GM23338 (cell line): ENCODE results near the gene LIMCH1. TPM values are rescaled to one million over a fixed set of nuclear protein-coding genes. Genes with fewer than 3 reads are reported as not detected.
A peak's percentile ranks its signal among the peaks of the same experiment; 100 is the strongest.

Experiments used
- ATAC-seq: fragments of 200-7000 bp; cut with Tn5 transposase; 3 replicates; pipeline ENCODE4 v1.9.1; 2020
- DNase-seq: peaks from one replicate; pipeline ENCODE4 v3.0.0-alpha.2; 2015; ENCODE audit warnings: low spot score
- H2AFZ ChIP-seq: fragments of 200-600 bp; sonication (generic); 2 replicates; pipeline ENCODE4 v1.8.0; 2016; ENCODE audit warnings: antibody characterized with exemption, mild to moderate bottlenecking, moderate library complexity
- H3F3A ChIP-seq: fragments of 200-600 bp; sonication (generic); replicated peaks from 2 replicates; pipeline ENCODE4 v1.8.0; 2017; ENCODE audit warnings: antibody characterized with exemption, mixed run types, low read depth
- H3K27ac ChIP-seq: fragments of 200-600 bp; sonication (generic); 2 replicates; pipeline ENCODE4 v1.6.1; 2016; ENCODE audit warnings: low read depth
- H3K27me3 ChIP-seq: fragments of 200-600 bp; sonication (generic); 2 replicates; pipeline ENCODE4 v1.8.0; 2016; ENCODE audit warnings: mild to moderate bottlenecking, mixed run types, moderate library complexity; ENCODE audit not compliant: insufficient read depth
- H3K36me3 ChIP-seq: fragments of 200-600 bp; sonication (generic); 2 replicates; pipeline ENCODE4 v1.8.0; 2016; ENCODE audit warnings: mild to moderate bottlenecking; ENCODE audit not compliant: insufficient read depth
- H3K4me1 ChIP-seq: fragments of 200-600 bp; sonication (generic); 2 replicates; pipeline ENCODE4 v1.8.0; 2016; ENCODE audit warnings: mild to moderate bottlenecking, moderate library complexity; ENCODE audit not compliant: insufficient read depth
- H3K4me2 ChIP-seq: fragments of 200-600 bp; sonication (generic); 2 replicates; pipeline ENCODE4 v1.7.1; 2017; ENCODE audit warnings: mixed run types
- H3K4me3 ChIP-seq: fragments of 200-600 bp; sonication (generic); 2 replicates; pipeline ENCODE4 v1.6.1; 2016; ENCODE audit warnings: mixed run types
- H3K79me2 ChIP-seq: fragments of 200-600 bp; sonication (generic); replicated peaks from 2 replicates; pipeline ENCODE4 v1.8.0; 2017; ENCODE audit warnings: mild to moderate bottlenecking; ENCODE audit not compliant: insufficient read depth
- H3K9me2 ChIP-seq: fragments of 200-600 bp; sonication (generic); 2 replicates; pipeline ENCODE4 v1.8.0; 2017; ENCODE audit not compliant: insufficient read depth
- H4K20me1 ChIP-seq: fragments of 200-600 bp; sonication (generic); replicated peaks from 2 replicates; pipeline ENCODE4 v1.8.0; 2017; ENCODE audit warnings: mild to moderate bottlenecking; ENCODE audit not compliant: insufficient read depth
- H3K27ac Mint-ChIP-seq: 2 replicates; pipeline ENCODE4 v1.8.0; 2020; ENCODE audit warnings: inconsistent platforms, mild to moderate bottlenecking, moderate library complexity, mixed read lengths
- H3K27me3 Mint-ChIP-seq: 3 replicates; pipeline ENCODE4 v1.8.0; 2022; ENCODE audit warnings: low read depth, mild to moderate bottlenecking, moderate library complexity, mixed read lengths, inconsistent platforms; ENCODE audit not compliant: insufficient read depth, poor library complexity
- H3K36me3 Mint-ChIP-seq: 3 replicates; pipeline ENCODE4 v1.8.0; 2021; ENCODE audit warnings: low read depth, mild to moderate bottlenecking, inconsistent platforms, moderate library complexity, mixed read lengths
- H3K4me1 Mint-ChIP-seq: 3 replicates; pipeline ENCODE4 v1.8.0; 2020; ENCODE audit warnings: mild to moderate bottlenecking, inconsistent platforms, mixed read lengths
- H3K4me3 Mint-ChIP-seq: 3 replicates; pipeline ENCODE4 v1.8.0; 2021; ENCODE audit warnings: moderate library complexity, mild to moderate bottlenecking, inconsistent platforms, mixed read lengths
- H3K9me3 Mint-ChIP-seq: 3 replicates; pipeline ENCODE4 v1.8.0; 2020; ENCODE audit warnings: moderate library complexity, mild to moderate bottlenecking, inconsistent platforms, mixed read lengths
- JUNB ChIP-seq: IDR thresholded peaks from one replicate; pipeline ENCODE4 v1.6.1; 2016; ENCODE audit warnings: antibody characterized with exemption; ENCODE audit not compliant: unreplicated experiment
- REST ChIP-seq: IDR thresholded peaks from one replicate; pipeline ENCODE4 v1.6.1; 2018; ENCODE audit warnings: antibody characterized with exemption; ENCODE audit not compliant: unreplicated experiment
- ZNF462 ChIP-seq: fragments of 250-450 bp; sonication (Bioruptor Pico); IDR thresholded peaks from 2 replicates; pipeline ENCODE4 v1.5.0; 2020; ENCODE audit warnings: mild to moderate bottlenecking, moderate library complexity
- polyA plus RNA-seq: library from polyadenylated mRNA; unstranded; fragments of >200 nt; fragmentation: Nextera tagmentation; extraction: Ambion mirVana; gene quantifications from 2 replicates; pipeline ENCODE4 v1.2.1, GENCODE V29; 2016
- total RNA-seq: library from RNA; depleted of rRNA; stranded (reverse); fragments of >200 nt; shearing (Covaris generic); gene quantifications from 2 replicates; pipeline ENCODE4 v1.2.3, GENCODE V29; 2014

Gene LIMCH1
- total and polyA plus RNA-seq, 2 experiments from 2014 or later, result 1.5 TPM

GRCh38 chr4:41653523-41653922, 115.6 kb downstream of the LIMCH1 start:
- no peaks in the 10 kb centered on the region for H3K36me3 Mint-ChIP-seq
- TF ChIP-seq JUNB, result no peak
- no peak for TF ChIP-seq REST
- TF ChIP-seq ZNF462 (CRISPR knock-in tag), result no peak

More at GRCh38 chr4:41653523-41653922, 115.6 kb downstream of the LIMCH1 start:
- Histone ChIP-seq H3K4me2 (no peak overlapping the region), H3K36me3 (no peaks in the 10 kb centered on the region), H3K27me3 (no peaks in the 10 kb centered on the region), H2AFZ (no peak overlapping the region), H3K9me2 (no peaks in the 10 kb centered on the region), H3K27ac (no peak overlapping the region), H3K4me1 (no peaks in the 10 kb centered on the region), H3K79me2 (no peaks in the 10 kb centered on the region), H3K4me3 (no peak overlapping the region), H4K20me1 (no peaks in the 10 kb centered on the region), H3F3A (no peaks in the 10 kb centered on the region)
- DNase-seq (no peak), ATAC-seq (peak; percentile 53)
- no peaks in the 10 kb centered on the region for H3K9me3 Mint-ChIP-seq
- H3K4me3 Mint-ChIP-seq, result no peak overlapping the region
- peaks cover 5% of the 10 kb centered on the region for H3K4me1 Mint-ChIP-seq
- peaks cover 3% of the 10 kb centered on the region for H3K27me3 Mint-ChIP-seq
- H3K27ac Mint-ChIP-seq, result no peak overlapping the region
